ENCODE measurements around the gene AGA. TPM values are rescaled to one million over a fixed set of nuclear protein-coding genes. Genes with fewer than 3 reads are reported as not detected.

The AGA gene
- total RNA-seq, 1 experiment from 2014 or later: 21.5 TPM

DNA sequence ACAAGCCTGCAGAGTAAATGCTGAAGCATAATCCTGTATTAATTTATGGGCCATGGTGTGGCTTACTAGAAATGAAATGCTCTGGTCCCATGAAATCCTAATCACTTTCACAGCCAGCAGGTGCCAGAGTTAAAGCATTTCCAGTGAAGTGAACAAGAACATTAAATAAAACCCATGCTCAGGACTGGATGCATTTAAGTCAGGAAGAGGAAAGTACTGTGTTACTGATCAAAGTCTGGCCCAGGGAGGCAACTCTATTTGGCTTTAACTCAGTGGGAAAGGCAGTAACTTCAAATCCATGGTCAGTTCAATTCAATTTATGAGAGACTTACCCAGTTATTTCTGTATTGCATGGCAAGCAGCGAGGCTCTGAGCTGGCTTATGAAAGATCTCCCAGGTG, 29.2 kb downstream of the AGA start:
- H3K27me3 ChIP-seq (ENCODE audit: low read length): no peaks in the 10 kb centered on the region
- no peaks in the 10 kb centered on the region for H3K79me2 ChIP-seq (ENCODE audit: low read length)
- no peak overlapping the region for H3K27ac ChIP-seq (ENCODE audit: low read length)
- H3F3A ChIP-seq (ENCODE audit: low read length, unreplicated experiment): no peaks in the 10 kb centered on the region
- ChIA-PET CTCF (no interaction called here), POLR2A (ENCODE audit: unreplicated experiment) (no interaction called here)
- no peaks in the 10 kb centered on the region for H4K20me1 ChIP-seq (ENCODE audit: low read length)
- BruUV-seq (replicated peaks): no TSS peak
- DNase-seq (no peak), ATAC-seq (no peak)
- no peak overlapping the region for H3K4me2 ChIP-seq (ENCODE audit: low read length)
- TF ChIP-seq, protein P1, sequence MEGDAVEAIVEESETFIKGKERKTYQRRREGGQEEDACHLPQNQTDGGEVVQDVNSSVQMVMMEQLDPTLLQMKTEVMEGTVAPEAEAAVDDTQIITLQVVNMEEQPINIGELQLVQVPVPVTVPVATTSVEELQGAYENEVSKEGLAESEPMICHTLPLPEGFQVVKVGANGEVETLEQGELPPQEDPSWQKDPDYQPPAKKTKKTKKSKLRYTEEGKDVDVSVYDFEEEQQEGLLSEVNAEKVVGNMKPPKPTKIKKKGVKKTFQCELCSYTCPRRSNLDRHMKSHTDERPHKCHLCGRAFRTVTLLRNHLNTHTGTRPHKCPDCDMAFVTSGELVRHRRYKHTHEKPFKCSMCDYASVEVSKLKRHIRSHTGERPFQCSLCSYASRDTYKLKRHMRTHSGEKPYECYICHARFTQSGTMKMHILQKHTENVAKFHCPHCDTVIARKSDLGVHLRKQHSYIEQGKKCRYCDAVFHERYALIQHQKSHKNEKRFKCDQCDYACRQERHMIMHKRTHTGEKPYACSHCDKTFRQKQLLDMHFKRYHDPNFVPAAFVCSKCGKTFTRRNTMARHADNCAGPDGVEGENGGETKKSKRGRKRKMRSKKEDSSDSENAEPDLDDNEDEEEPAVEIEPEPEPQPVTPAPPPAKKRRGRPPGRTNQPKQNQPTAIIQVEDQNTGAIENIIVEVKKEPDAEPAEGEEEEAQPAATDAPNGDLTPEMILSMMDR (conservative IDR thresholded peaks at IDR 0.05; ENCODE audit: low read depth, low read length): no peak
- TF ChIP-seq EZH2phosphoT487 (IDR thresholded peaks at IDR 0.05; ENCODE audit: borderline replicate concordance, low read length) (no peak), EZH2 (IDR thresholded peaks at IDR 0.05; ENCODE audit: low read length, unreplicated experiment) (no peak)
- no peak overlapping the region for H3K4me3 ChIP-seq (ENCODE audit: low read length)
- H3K9me2 ChIP-seq (replicated peaks; ENCODE audit: low read length): no peaks in the 10 kb centered on the region
- H3K36me3 ChIP-seq (ENCODE audit: low read depth, low read length): no peaks in the 10 kb centered on the region
- intact Hi-C loops (cut with micrococcal nuclease): no loop called here
- H3K4me1 ChIP-seq (ENCODE audit: insufficient read depth, low read length): no peaks in the 10 kb centered on the region
- no peak overlapping the region for H3K9ac ChIP-seq (ENCODE audit: low read length)
- H3K9me3 ChIP-seq (ENCODE audit: low read length): no peaks in the 10 kb centered on the region
- no peak overlapping the region for H2AFZ ChIP-seq (ENCODE audit: low read length)

DNA sequence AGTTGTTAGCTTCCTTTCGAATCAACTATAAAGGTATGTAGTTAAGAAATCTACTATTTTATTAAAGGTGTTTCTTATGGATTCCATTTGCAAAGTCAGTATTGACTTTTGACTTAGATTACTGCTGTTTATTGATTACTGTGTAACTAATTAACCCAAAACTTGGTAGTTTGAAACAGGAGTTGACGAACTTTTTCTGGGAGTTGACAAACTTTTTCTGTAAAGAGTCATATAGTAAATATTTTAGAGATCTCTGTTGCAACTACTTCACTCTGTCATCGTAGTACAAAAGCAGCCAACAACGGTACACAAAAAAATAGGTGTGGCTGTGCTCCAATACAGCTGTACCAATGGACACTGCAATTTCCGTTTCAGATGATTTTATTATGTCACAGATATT, 30.2 kb downstream of the AGA start:
- Histone ChIP-seq H3K9ac (ENCODE audit: low read length) (no peak overlapping the region), H4K20me1 (ENCODE audit: low read length) (no peaks in the 10 kb centered on the region), H3K36me3 (ENCODE audit: low read depth, low read length) (no peaks in the 10 kb centered on the region), H3K4me3 (ENCODE audit: low read length) (no peak overlapping the region), H3K79me2 (ENCODE audit: low read length) (no peaks in the 10 kb centered on the region), H3K4me1 (ENCODE audit: insufficient read depth, low read length) (no peaks in the 10 kb centered on the region), H3K9me3 (ENCODE audit: low read length) (no peaks in the 10 kb centered on the region), H2AFZ (ENCODE audit: low read length) (no peak overlapping the region), H3K9me2 (replicated peaks; ENCODE audit: low read length) (no peaks in the 10 kb centered on the region), H3K27ac (ENCODE audit: low read length) (no peak overlapping the region), H3K4me2 (ENCODE audit: low read length) (no peak overlapping the region), H3F3A (ENCODE audit: low read length, unreplicated experiment) (no peaks in the 10 kb centered on the region), H3K27me3 (ENCODE audit: low read length) (no peaks in the 10 kb centered on the region)
- POLR2A ChIA-PET (ENCODE audit: unreplicated experiment): no interaction called here
- CTCF ChIA-PET: no interaction called here
- intact Hi-C loops (cut with micrococcal nuclease): no loop called here
- BruUV-seq (replicated peaks): no TSS peak
- TF ChIP-seq, protein P1 (conservative IDR thresholded peaks at IDR 0.05; ENCODE audit: low read depth, low read length): no peak
- ATAC-seq (no peak), DNase-seq (no peak)

DNA sequence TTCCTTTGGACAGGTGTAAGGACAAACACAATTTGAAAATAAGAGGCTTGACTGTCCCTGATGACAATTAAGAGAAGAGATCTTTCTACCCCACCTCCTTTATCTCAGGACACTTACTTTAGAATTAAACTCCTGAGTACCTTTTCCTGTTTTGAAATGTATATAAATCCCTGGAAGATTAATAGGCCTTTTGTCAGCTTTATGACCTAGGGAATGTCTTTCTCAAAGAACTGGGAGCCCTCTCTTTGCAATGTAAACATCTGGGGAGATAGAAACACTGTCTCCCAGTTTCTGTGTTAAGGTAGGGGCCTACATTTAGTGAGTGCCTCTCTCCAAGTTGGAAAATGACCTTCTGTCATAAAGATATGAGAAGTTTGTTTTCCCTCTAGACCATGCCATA, 31.7 kb downstream of the AGA start:
- no peaks in the 10 kb centered on the region for H3K79me2 ChIP-seq (ENCODE audit: low read length)
- ChIA-PET CTCF (no interaction called here), POLR2A (ENCODE audit: unreplicated experiment) (no interaction called here)
- H3K27me3 ChIP-seq (ENCODE audit: low read length): no peaks in the 10 kb centered on the region
- H3K9me2 ChIP-seq (replicated peaks; ENCODE audit: low read length): no peaks in the 10 kb centered on the region
- H3F3A ChIP-seq (ENCODE audit: low read length, unreplicated experiment): no peaks in the 10 kb centered on the region
- no peaks in the 10 kb centered on the region for H3K36me3 ChIP-seq (ENCODE audit: low read depth, low read length)
- H2AFZ ChIP-seq (ENCODE audit: low read length): no peak overlapping the region
- DNase-seq (no peak), ATAC-seq (no peak)
- no peak overlapping the region for H3K4me2 ChIP-seq (ENCODE audit: low read length)
- TF ChIP-seq, protein P1 (conservative IDR thresholded peaks at IDR 0.05; ENCODE audit: low read depth, low read length): no peak
- TF ChIP-seq EZH2 (IDR thresholded peaks at IDR 0.05; ENCODE audit: low read length, unreplicated experiment) (no peak), EZH2phosphoT487 (IDR thresholded peaks at IDR 0.05; ENCODE audit: borderline replicate concordance, low read length) (no peak)
- BruUV-seq (replicated peaks): no TSS peak
- intact Hi-C loops (cut with micrococcal nuclease): no loop called here
- H3K4me3 ChIP-seq (ENCODE audit: low read length): no peak overlapping the region
- no peaks in the 10 kb centered on the region for H3K9me3 ChIP-seq (ENCODE audit: low read length)
- H3K9ac ChIP-seq (ENCODE audit: low read length): no peak overlapping the region
- peaks cover 3% of the 10 kb centered on the region for H3K4me1 ChIP-seq (ENCODE audit: insufficient read depth, low read length)
- no peaks in the 10 kb centered on the region for H4K20me1 ChIP-seq (ENCODE audit: low read length)
- H3K27ac ChIP-seq (ENCODE audit: low read length): no peak overlapping the region
